HL-60 (cell line): ENCODE measurements around the gene TNFRSF8.

ENCODE experiments used
- CTCF ChIP-seq: IDR thresholded peaks from one replicate; pipeline ENCODE4 v1.5.1; 2011; ENCODE audit warnings: low read length, control low read depth, inconsistent platforms; ENCODE audit not compliant: insufficient read depth
- GABPA ChIP-seq: IDR thresholded peaks from 2 replicates; pipeline ENCODE4 v1.6.1; 2012; ENCODE audit warnings: low read depth
- POLR2AphosphoS5 ChIP-seq: IDR thresholded peaks from 2 replicates; pipeline ENCODE4 v1.6.1; 2012; ENCODE audit warnings: low read depth
- SPI1 ChIP-seq: IDR thresholded peaks from 2 replicates; pipeline ENCODE4 v1.6.1; 2012; ENCODE audit warnings: low read depth, mild to moderate bottlenecking, borderline replicate concordance

GRCh38 chr1:12021616-12022015 lies 41.5 kb upstream of the TNFRSF8 start:
- TF ChIP-seq CTCF, result no peak
- TF ChIP-seq GABPA, result no peak
- no peak for TF ChIP-seq POLR2AphosphoS5
- no peak for TF ChIP-seq SPI1
